GM20431 (cell line): Measurements from ENCODE around the gene GPR78.
"Not testable (repeated sequence)": the region's sequence is repeated elsewhere in the genome, so short reads cannot be mapped to it uniquely, and the experiment has no call there.

Experiments
- in situ Hi-C: fragments of 300-500 bp; cut with MseI, MboI; formaldehyde crosslinking; loops from one replicate; pipeline ENCODE4 v1.15.0; 2020; ENCODE audit warnings: low sequenced_read_pairs; ENCODE audit not compliant: unreplicated experiment

Gene GPR78

GRCh38 chr4:8631896-8632295, 51.7 kb downstream of the GPR78 start:
- in situ Hi-C loops: not testable (repeated sequence)

- in situ Hi-C loops: not testable (repeated sequence)
These were observed 54.6 kb downstream of the GPR78 start for GRCh38 chr4:8634773-8635172.

GRCh38 chr4:8635897-8636554, 55.8 kb downstream of the GPR78 start:
- in situ Hi-C loops: not testable (repeated sequence)
